ENCODE results near the gene FARSA.

FARSA gene

DNA sequence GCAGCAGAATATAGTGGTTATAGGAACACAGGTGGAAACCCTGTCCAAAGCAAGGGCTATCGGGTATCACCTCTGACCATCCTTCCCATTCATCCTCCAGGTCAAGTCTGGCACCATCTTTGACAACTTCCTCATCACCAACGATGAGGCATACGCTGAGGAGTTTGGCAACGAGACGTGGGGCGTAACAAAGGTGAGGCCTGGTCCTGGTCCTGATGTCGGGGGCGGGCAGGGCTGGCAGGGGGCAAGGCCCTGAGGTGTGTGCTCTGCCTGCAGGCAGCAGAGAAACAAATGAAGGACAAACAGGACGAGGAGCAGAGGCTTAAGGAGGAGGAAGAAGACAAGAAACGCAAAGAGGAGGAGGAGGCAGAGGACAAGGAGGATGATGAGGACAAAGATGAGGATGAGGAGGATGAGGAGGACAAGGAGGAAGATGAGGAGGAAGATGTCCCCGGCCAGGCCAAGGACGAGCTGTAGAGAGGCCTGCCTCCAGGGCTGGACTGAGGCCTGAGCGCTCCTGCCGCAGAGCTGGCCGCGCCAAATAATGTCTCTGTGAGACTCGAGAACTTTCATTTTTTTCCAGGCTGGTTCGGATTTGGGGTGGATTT is 10.0 kb upstream of the FARSA start:
- no peak for TF ChIP-seq CTCF (conservative IDR thresholded peaks at IDR 0.05; ENCODE audit: control insufficient read depth, insufficient read depth, low read depth, low read length)
- no peak overlapping the region for H3K4me3 ChIP-seq (ENCODE audit: control insufficient read depth, low read depth, low read length)
- no peak for DNase-seq (ENCODE audit: low read depth)

DNA sequence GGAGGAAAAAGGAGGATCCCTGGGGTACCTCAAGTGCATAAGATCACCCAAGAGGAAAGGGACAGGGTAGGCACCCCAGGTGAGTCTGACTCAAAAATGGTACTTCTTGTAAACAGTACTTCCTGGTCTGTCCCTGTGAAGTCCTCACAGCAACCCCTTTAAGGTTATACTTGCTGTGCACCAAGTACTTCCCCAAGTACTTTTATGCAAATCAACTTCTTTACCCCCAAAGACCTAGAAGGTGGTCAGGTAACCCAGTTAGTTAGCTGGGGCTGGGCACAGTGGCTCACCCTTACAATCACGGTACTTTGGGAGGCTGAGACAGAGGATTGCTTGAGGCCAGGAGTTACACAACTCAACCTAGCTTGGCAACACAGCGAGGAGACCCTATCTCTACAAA is 7.4 kb upstream of the FARSA start:
- TF ChIP-seq CTCF (conservative IDR thresholded peaks at IDR 0.05; ENCODE audit: control insufficient read depth, insufficient read depth, low read depth, low read length): no peak
- peak overlapping the region; percentile 99 for H3K4me3 ChIP-seq (ENCODE audit: control insufficient read depth, low read depth, low read length)
- DNase-seq (ENCODE audit: low read depth): no peak

GRCh38 chr19:12939975-12940423 is 6.5 kb upstream of the FARSA start:
- no peak for TF ChIP-seq CTCF (conservative IDR thresholded peaks at IDR 0.05; ENCODE audit: control insufficient read depth, insufficient read depth, low read depth, low read length)
- no peak for DNase-seq (ENCODE audit: low read depth)
- peak overlapping the region; percentile 99 for H3K4me3 ChIP-seq (ENCODE audit: control insufficient read depth, low read depth, low read length)

DNA sequence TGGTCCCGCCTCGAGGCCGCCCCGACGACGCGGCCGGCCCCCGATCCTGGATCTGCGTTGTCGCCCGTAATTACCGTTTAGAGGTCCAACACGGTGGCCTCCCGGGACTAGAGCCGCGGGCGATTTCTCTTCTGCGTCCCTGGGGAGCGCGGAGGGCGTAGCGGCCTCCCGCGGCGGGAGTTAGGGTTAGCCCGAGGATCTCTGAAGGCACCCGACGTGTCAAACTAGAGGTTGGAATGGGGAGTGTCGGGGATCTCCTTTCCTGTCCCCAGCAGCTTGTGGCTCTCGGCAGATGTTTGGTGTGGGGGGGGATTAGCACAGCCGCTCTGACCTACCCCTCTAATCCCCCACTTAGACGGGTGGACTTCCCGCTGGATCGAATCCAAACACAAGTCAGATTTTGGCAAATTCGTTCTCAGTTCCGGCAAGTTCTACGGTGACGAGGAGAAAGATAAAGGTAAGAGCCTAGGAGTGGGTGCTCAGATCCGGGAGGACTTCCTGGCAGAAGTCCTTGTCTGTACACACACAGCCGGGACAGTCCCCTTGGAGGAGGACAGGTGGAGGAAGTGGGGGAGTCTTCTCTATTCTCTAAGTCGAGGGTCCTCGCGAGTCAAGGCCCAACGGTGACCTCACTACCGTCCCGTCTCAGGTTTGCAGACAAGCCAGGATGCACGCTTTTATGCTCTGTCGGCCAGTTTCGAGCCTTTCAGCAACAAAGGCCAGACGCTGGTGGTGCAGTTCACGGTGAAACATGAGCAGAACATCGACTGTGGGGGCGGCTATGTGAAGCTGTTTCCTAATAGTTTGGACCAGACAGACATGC is 5.5 kb upstream of the FARSA start:
- TF ChIP-seq CTCF (conservative IDR thresholded peaks at IDR 0.05; ENCODE audit: control insufficient read depth, insufficient read depth, low read depth, low read length): no peak
- peak overlapping the region; percentile 99 for H3K4me3 ChIP-seq (ENCODE audit: control insufficient read depth, low read depth, low read length)
- DNase-seq (ENCODE audit: low read depth): peak; percentile 76

DNA sequence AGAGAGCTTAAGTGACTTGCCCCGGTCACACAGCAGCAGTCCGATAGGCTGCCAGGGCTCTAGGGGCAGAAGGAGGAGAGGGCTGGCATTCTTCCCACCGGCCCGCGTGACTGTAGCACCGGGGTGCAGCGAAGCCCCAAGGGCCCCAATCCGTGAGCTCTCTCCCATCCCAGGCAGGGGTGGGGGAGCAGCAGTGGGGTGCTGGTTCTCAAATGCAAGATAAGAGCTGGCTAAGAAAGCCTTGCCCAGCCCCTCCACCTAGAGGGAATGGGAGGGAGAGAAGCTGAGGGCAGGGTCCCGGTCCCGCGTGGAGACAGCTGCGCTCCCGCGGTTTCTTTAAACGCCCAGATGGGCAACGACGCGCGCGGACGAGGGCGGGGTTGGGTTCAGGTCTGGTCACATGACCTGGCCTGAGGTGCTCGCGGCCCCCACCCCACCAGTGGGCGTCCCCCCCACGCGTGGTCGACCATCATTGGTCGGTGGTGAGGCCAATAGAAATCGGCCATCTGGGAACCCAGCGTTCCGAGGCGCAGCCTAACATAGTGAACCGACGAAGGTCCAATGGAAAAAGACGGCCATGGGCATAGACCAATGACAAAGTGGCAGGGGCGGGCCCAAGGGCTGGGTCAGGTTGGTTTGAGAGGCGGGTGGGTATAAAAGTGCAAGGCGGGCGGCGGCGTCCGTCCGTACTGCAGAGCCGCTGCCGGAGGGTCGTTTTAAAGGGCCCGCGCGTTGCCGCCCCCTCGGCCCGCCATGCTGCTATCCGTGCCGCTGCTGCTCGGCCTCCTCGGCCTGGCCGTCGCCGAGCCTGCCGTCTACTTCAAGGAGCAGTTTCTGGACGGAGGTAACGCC is 4.6 kb upstream of the FARSA start, which contains the start of gene CALR:
Gene CALR, plus strand, starts transcription at position 683 of the 852 bp plus-strand sequence. Its CDS starts 71 bp downstream, at position 754.
- peak; percentile 99 for DNase-seq (ENCODE audit: low read depth)
- TF ChIP-seq CTCF (conservative IDR thresholded peaks at IDR 0.05; ENCODE audit: control insufficient read depth, insufficient read depth, low read depth, low read length): no peak
- peak within 1 kb of the TSS; percentile 99 for H3K4me3 ChIP-seq (ENCODE audit: control insufficient read depth, low read depth, low read length)

DNA sequence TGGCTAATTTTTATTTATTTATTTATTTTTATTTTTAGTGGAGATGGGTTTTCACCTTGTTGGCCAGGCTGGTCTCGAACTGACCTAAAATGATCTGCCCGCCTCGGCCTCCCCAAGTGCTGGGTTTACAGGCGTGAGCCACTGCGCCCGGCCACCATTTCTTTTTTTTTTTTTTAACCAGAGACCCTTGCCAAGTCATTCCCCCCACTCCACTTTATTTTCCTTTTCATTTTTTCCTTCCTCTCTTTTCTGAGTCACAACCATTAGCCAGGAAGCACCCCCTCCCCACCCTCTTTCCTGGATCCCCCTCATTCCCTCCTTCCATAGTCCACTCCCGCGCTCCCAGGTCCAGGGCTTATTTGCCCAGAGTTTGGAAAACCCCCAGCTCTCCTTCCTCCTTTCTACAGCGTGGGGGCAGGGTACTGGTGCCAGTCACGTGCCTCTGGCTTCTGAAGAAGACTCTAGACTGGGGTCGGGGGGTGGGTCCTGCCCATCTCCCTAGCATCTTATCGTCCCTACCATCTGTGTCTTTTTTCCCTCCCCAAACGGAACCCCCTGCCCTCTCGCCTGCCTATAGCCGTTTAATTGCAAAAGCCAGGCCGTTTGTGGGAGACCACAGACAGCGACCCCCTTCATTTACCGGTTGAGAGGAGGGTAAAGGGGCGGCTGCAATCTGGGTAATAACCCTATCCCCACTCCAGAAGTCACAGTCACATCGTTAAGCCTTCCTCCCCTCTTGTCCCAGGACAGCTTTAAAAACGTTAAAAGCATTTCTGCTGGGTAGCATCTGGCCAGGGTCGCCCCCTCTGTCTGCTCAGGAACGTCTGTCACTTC is 3.8 kb upstream of the FARSA start:
- TF ChIP-seq CTCF (conservative IDR thresholded peaks at IDR 0.05; ENCODE audit: control insufficient read depth, insufficient read depth, low read depth, low read length): no peak
- DNase-seq (ENCODE audit: low read depth): no peak
- peak overlapping the region; percentile 99 for H3K4me3 ChIP-seq (ENCODE audit: control insufficient read depth, low read depth, low read length)

All from fibroblast of mammary gland (primary cell).